Progenitor cell of endocrine pancreas (in vitro differentiated cells): ENCODE results near the gene CYP4B1. TPM values are rescaled to one million over a fixed set of nuclear protein-coding genes. Genes with fewer than 3 reads are reported as not detected.
"Not testable (repeated sequence)": the region's sequence is repeated elsewhere in the genome, so short reads cannot be mapped to it uniquely, and the experiment has no call there.

Experiments used
- DNase-seq: peaks from one replicate; pipeline ENCODE4 v3.0.0; 2021; ENCODE audit warnings: low spot score; ENCODE audit not compliant: unreplicated experiment
- H3K27ac Mint-ChIP-seq: 2 replicates; pipeline ENCODE4 v1.8.0; 2021; ENCODE audit warnings: mild to moderate bottlenecking, moderate library complexity, mixed read lengths
- H3K27me3 Mint-ChIP-seq: 2 replicates; pipeline ENCODE4 v1.8.0; 2021; ENCODE audit warnings: mixed read lengths
- H3K36me3 Mint-ChIP-seq: 2 replicates; pipeline ENCODE4 v1.8.0; 2022; ENCODE audit warnings: mixed read lengths; ENCODE audit not compliant: insufficient read depth
- H3K4me1 Mint-ChIP-seq: 2 replicates; pipeline ENCODE4 v1.8.0; 2021; ENCODE audit warnings: low read depth, mixed read lengths
- H3K4me3 Mint-ChIP-seq: 2 replicates; pipeline ENCODE4 v1.8.0; 2021; ENCODE audit warnings: low read depth, mild to moderate bottlenecking, moderate library complexity, mixed read lengths
- H3K9me3 Mint-ChIP-seq: 2 replicates; pipeline ENCODE4 v1.8.0; 2021; ENCODE audit warnings: low read depth, mixed read lengths
- total RNA-seq: library from RNA; stranded (reverse); gene quantifications from 2 replicates; pipeline ENCODE4 v1.2.1, GENCODE V29; 2021
- TF ChIP-seq, protein P1 (sequence below): fragments of 200-600 bp; sonication (generic); IDR thresholded peaks from one replicate; pipeline ENCODE4 v1.5.0; 2021; ENCODE audit warnings: antibody characterized with exemption, mild to moderate bottlenecking; ENCODE audit not compliant: unreplicated experiment

Gene CYP4B1
- total RNA-seq, 1 donor from 2014 or later: not detected

DNA sequence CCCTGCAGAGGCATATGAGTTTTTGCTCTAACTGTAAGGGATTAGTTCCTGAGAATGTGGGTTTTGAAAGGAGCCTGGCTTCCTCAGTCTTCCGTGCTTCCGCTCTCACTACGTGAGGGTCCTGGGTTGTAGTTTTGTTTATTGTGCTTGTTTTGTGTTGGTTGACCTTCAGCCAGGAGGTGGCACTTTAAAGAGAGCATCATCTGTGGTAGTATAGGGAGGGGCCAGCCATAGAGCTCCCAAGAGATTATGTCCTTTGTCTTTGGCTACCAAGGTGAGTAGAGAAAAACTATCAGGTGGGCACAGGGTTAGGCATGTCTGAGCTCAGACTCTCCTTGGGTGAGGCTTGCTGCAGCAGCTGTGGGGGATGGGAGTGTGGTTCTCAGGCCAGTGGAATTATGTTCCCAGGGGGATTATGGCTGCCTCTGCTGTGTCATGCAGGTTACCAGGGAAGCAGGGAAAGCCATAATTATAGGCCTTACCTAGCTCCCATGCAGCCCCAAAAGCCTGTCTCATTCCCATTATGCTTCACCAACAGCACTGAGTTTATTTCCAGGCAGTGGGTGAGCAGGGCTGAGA is 23.5 kb downstream of the CYP4B1 start:
- DNase-seq: no peak

DNA sequence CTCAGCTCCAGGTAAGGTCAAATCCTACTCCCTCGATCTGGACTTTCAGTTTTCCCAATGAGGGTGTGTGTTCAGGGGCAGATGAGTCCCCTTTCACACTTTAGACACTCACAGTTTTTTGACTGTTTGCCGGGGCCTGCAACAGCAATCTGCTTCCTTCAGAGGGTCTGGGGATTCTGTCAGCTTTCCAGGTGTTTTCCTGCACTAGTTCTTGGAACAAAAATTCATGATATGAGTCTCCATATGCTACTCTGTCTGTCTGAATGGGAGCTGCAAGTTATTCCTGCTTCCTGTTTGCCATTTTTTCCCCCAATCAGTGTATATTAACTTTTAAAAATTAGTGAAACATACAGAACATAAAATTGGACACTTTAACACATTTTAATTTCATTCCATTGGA is 24.3 kb downstream of the CYP4B1 start:
- H3K27ac Mint-ChIP-seq: no peak overlapping the region
- no peaks in the 10 kb centered on the region for H3K36me3 Mint-ChIP-seq
- H3K4me3 Mint-ChIP-seq: no peak overlapping the region
- H3K27me3 Mint-ChIP-seq: no peaks in the 10 kb centered on the region
- TF ChIP-seq, protein P1, sequence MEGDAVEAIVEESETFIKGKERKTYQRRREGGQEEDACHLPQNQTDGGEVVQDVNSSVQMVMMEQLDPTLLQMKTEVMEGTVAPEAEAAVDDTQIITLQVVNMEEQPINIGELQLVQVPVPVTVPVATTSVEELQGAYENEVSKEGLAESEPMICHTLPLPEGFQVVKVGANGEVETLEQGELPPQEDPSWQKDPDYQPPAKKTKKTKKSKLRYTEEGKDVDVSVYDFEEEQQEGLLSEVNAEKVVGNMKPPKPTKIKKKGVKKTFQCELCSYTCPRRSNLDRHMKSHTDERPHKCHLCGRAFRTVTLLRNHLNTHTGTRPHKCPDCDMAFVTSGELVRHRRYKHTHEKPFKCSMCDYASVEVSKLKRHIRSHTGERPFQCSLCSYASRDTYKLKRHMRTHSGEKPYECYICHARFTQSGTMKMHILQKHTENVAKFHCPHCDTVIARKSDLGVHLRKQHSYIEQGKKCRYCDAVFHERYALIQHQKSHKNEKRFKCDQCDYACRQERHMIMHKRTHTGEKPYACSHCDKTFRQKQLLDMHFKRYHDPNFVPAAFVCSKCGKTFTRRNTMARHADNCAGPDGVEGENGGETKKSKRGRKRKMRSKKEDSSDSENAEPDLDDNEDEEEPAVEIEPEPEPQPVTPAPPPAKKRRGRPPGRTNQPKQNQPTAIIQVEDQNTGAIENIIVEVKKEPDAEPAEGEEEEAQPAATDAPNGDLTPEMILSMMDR: no peak
- peaks cover 2% of the 10 kb centered on the region for H3K4me1 Mint-ChIP-seq
- peaks cover 5% of the 10 kb centered on the region for H3K9me3 Mint-ChIP-seq
- no peak for DNase-seq

More for the DNA sequence above, 23.5 kb downstream of the CYP4B1 start:
- no peak overlapping the region for H3K4me3 Mint-ChIP-seq
- H3K27me3 Mint-ChIP-seq: no peaks in the 10 kb centered on the region
- H3K4me1 Mint-ChIP-seq: peaks cover 2% of the 10 kb centered on the region
- no peak overlapping the region for H3K27ac Mint-ChIP-seq
- peaks cover 5% of the 10 kb centered on the region for H3K9me3 Mint-ChIP-seq
- TF ChIP-seq, protein P1: no peak
- no peaks in the 10 kb centered on the region for H3K36me3 Mint-ChIP-seq

DNA sequence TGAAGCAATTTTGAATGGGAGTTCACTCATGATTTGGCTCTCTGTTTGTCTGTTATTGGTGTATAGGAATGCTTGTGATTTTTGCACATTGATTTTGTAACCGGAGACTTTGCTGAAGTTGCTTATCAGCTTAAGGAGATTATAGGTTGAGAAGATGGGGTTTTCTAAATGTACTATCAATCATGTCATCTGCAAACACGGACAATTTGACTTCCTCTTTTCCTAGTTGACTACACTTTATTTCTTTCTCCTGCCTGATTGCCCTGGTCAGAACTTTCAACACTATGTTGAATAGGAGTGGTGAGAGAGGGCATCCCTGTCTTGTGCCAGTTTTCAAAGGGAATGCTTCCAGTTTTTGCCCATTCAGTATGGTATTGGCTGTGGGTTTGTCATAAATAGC is 28.0 kb downstream of the CYP4B1 start:
- not testable (repeated sequence) for H3K36me3 Mint-ChIP-seq, H3K4me1 Mint-ChIP-seq, H3K27ac Mint-ChIP-seq, DNase-seq, H3K4me3 Mint-ChIP-seq, H3K27me3 Mint-ChIP-seq, H3K9me3 Mint-ChIP-seq

DNA sequence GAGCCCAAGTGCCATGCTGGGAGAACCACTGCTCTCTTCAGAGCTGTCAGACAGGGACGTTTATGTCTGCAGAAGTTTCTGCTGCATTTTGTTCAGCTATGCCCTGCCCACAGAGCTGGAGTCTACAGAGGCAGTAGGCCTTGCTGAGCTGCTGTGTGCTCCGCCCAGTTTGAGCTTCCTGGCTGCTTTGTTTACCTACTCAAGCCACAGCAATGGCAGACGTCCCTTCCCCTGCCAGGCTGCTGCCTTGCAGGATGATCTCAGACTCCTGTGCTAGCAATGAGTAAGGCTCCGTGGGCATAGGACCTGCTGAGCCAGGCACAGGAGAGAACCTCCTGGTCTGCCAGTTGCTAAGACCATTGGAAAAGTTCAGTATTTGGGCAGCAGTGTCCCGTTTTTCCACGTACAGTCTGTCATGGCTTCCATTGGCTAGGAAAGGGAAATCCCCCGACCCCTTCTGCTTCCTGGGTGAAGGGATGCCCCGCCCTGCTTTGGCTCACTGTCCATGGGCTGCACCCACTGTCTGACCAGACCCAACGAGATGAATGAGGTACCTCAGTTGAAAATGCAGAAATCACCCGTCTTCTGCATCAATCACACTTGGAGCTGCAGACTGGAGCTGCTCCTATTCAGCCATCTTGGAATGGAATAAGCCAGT is 31.9 kb downstream of the CYP4B1 start:
- DNase-seq: no peak
- H3K9me3 Mint-ChIP-seq: peaks cover 5% of the 10 kb centered on the region
- H3K27ac Mint-ChIP-seq: no peak overlapping the region
- H3K36me3 Mint-ChIP-seq: no peaks in the 10 kb centered on the region
- TF ChIP-seq, protein P1: no peak
- no peaks in the 10 kb centered on the region for H3K4me1 Mint-ChIP-seq
- H3K27me3 Mint-ChIP-seq: no peaks in the 10 kb centered on the region
- no peak overlapping the region for H3K4me3 Mint-ChIP-seq

DNA sequence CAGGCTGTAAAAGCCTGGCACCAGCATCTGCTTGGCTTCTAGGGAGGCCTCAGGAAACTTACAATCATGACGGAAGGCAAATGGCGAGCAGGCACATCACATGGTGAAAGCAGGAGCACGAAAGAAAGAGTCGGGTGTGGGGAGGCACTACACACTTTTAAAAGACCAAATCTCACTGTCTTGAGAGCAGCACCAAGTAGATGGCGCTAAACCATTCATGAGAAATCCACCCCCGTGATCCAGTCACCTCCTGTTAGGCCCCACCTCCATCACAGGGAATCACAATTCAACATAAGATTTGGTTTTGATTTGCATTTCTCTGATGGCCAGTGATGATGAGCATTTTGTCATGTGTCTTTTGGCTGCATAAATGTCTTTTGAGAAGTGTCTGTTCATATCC is 36.6 kb downstream of the CYP4B1 start:
- not testable (repeated sequence) for H3K36me3 Mint-ChIP-seq, DNase-seq, H3K27me3 Mint-ChIP-seq, H3K27ac Mint-ChIP-seq, H3K4me3 Mint-ChIP-seq, H3K4me1 Mint-ChIP-seq, H3K9me3 Mint-ChIP-seq

DNA sequence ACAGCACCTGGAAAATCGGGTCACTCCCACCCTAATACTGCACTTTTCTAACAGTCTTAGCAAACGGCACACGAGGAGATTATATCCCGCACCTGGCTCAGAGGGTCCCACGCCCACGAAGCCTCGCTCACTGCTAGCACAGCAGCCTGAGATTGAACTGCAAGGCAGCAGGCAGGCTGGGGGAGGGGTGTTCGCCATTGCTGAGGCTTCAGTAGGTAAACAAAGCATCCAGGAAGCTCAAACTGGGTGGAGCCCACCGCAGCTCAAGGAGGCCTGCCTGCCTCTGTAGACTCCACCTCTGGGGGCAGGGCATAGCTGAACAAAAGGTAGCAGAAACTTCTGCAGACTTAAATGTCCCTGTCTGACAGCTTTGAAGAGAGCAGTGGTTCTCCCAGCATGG is 47.5 kb downstream of the CYP4B1 start:
- H3K36me3 Mint-ChIP-seq, DNase-seq, H3K27ac Mint-ChIP-seq, H3K4me1 Mint-ChIP-seq, H3K27me3 Mint-ChIP-seq, H3K4me3 Mint-ChIP-seq: not testable (repeated sequence)
- H3K9me3 Mint-ChIP-seq: peaks cover 26% of the 10 kb centered on the region

DNA sequence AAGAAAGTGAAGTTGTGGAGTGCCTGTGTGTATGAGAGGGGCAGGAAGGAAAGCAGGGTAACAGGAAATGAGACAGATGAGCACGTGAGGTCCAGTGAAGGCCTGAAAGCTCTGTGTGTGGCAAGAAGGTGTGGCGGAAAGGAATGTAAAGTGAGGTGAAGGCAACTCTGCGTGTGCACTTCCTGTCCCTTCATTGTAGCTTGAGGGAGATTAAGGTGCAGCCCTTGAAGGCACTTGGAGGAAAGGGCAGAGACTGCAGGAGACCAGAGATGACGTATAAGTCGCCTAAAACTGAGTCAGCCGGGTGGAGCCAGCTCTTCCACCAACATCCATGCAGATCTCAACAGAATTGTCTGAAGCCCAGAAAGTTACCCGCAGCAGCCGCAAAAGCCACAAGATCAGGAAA is 58.8 kb downstream of the CYP4B1 start:
- not testable (repeated sequence) for H3K27me3 Mint-ChIP-seq, H3K4me3 Mint-ChIP-seq, H3K36me3 Mint-ChIP-seq, DNase-seq, H3K27ac Mint-ChIP-seq, H3K4me1 Mint-ChIP-seq, H3K9me3 Mint-ChIP-seq
